ENCODE measurements around the gene DISC1. TPM values are rescaled to one million over a fixed set of nuclear protein-coding genes. Genes with fewer than 3 reads are reported as not detected.

The DISC1 gene
- total and polyA plus RNA-seq, 2 donors (not counting 3 experiments of a cell fraction or from before 2014, with no cell fraction given): 3.3 to 14.7 TPM

- CTCF ChIA-PET: interaction anchor here (0.6 to 6.5 kb wide), 18 partner anchors 12 to 205 kb away, joined by 3 to 107 read pairs (median 4); no protein-coding TSS in a partner anchor
- peaks cover 9% of the 10 kb centered on the region for H3K4me1 ChIP-seq (ENCODE audit: control insufficient read depth, extremely low read depth, insufficient read depth, low read length)
- H3K79me2 ChIP-seq (ENCODE audit: control insufficient read depth, insufficient read depth, low read length): no peaks in the 10 kb centered on the region
- TF ChIP-seq CTCF (IDR thresholded peaks at IDR 0.05; ENCODE audit: extremely low read depth in 1 of 2, insufficient read depth in 1 of 2, low read depth in 1 of 2, low read length in 2 of 2) (peak; percentile 74 to 86), POLR2A (IDR thresholded peaks at IDR 0.05; ENCODE audit: low read depth, low read length) (no peak)
- H3K9me3 ChIP-seq (replicated peaks; ENCODE audit: control insufficient read depth, insufficient read depth, low read length): no peaks in the 10 kb centered on the region
- H3K36me3 ChIP-seq (ENCODE audit: control insufficient read depth in 2 of 2, extremely low read depth in 1 of 2, insufficient read depth in 2 of 2, low read length in 2 of 2): no peaks in the 10 kb centered on the region
- H3K9ac ChIP-seq (replicated peaks; ENCODE audit: extremely low read depth, insufficient read depth, low read length): no peak overlapping the region
- no TSS peak for BruUV-seq (replicated peaks)
- FAIRE-seq: peak; percentile 87
- H3K9me1 ChIP-seq (replicated peaks; ENCODE audit: control insufficient read depth, extremely low read depth, insufficient read depth, low read length): no peaks in the 10 kb centered on the region
- POLR2A ChIA-PET: no interaction called here
- peak; percentile 50 for DNase-seq (ENCODE audit: low read depth, low spot score)
- H3K27me3 ChIP-seq (ENCODE audit: control insufficient read depth in 2 of 2, insufficient read depth in 2 of 2, low read length in 2 of 2): no peaks in the 10 kb centered on the region
- H3K4me2 ChIP-seq (ENCODE audit: insufficient read depth, low read length): no peak overlapping the region
- H3K4me3 ChIP-seq (replicated peaks in 1 of 3; ENCODE audit: insufficient read depth in 1 of 3, low read depth in 1 of 3, low read length in 3 of 3): no peak overlapping the region
- no peak overlapping the region for H2AFZ ChIP-seq (ENCODE audit: low read depth, low read length)
- H4K20me1 ChIP-seq (replicated peaks; ENCODE audit: control insufficient read depth, extremely low read depth, insufficient read depth, low read length): no peaks in the 10 kb centered on the region
- dilution Hi-C loops (cut with MboI; ENCODE audit: extremely low pct_ligation_motif_present, low sequenced_read_pairs) (no loop called here), intact Hi-C loops (cut with micrococcal nuclease) (loop anchor here (1.0 to 5.0 kb wide), 5 partner anchors 50 to 448 kb away; partner anchors contain the start of gene DISC1)
- H3K27ac ChIP-seq (ENCODE audit: insufficient read depth, low read depth, low read length): no peak overlapping the region
Observed at GRCh38 chr1:231806623-231807495, 180.3 kb downstream of the DISC1 start.

GRCh38 chr1:231807541-231807940 lies 181.0 kb downstream of the DISC1 start:
- H3K4me3 ChIP-seq (replicated peaks in 1 of 3; ENCODE audit: insufficient read depth in 1 of 3, low read depth in 1 of 3, low read length in 3 of 3): no peak overlapping the region
- no peaks in the 10 kb centered on the region for H3K79me2 ChIP-seq (ENCODE audit: control insufficient read depth, insufficient read depth, low read length)
- H3K27ac ChIP-seq (ENCODE audit: insufficient read depth, low read depth, low read length): no peak overlapping the region
- H3K36me3 ChIP-seq (ENCODE audit: control insufficient read depth in 2 of 2, extremely low read depth in 1 of 2, insufficient read depth in 2 of 2, low read length in 2 of 2): no peaks in the 10 kb centered on the region
- peaks cover 9% of the 10 kb centered on the region for H3K4me1 ChIP-seq (ENCODE audit: control insufficient read depth, extremely low read depth, insufficient read depth, low read length)
- H2AFZ ChIP-seq (ENCODE audit: low read depth, low read length): no peak overlapping the region
- H4K20me1 ChIP-seq (replicated peaks; ENCODE audit: control insufficient read depth, extremely low read depth, insufficient read depth, low read length): no peaks in the 10 kb centered on the region
- dilution Hi-C loops (cut with MboI; ENCODE audit: extremely low pct_ligation_motif_present, low sequenced_read_pairs): no loop called here
- DNase-seq (ENCODE audit: low read depth, low spot score) (no peak), FAIRE-seq (no peak)
- no peaks in the 10 kb centered on the region for H3K9me1 ChIP-seq (replicated peaks; ENCODE audit: control insufficient read depth, extremely low read depth, insufficient read depth, low read length)
- ChIA-PET POLR2A (no interaction called here), CTCF (interaction anchor here (1.0 to 6.5 kb wide), 7 partner anchors 12 to 93 kb away, joined by 3 to 107 read pairs (median 5); no protein-coding TSS in a partner anchor)
- no TSS peak for BruUV-seq (replicated peaks)
- TF ChIP-seq MAX (IDR thresholded peaks at IDR 0.05; ENCODE audit: insufficient read depth, insufficient read length): no peak
- TF ChIP-seq JUN (IDR thresholded peaks at IDR 0.05; ENCODE audit: borderline replicate concordance, insufficient read depth, insufficient read length, low read depth): no peak
- no peak for TF ChIP-seq POLR2AphosphoS5 (IDR thresholded peaks at IDR 0.05; ENCODE audit: insufficient read depth, low read depth, low read length)
- no peak for TF ChIP-seq FOS (IDR thresholded peaks at IDR 0.05; ENCODE audit: borderline replicate concordance, insufficient read depth, low read length)
- no peak for TF ChIP-seq MYC (IDR thresholded peaks at IDR 0.05; ENCODE audit: low read depth, low read length)
- no peak for TF ChIP-seq CTCF (IDR thresholded peaks at IDR 0.05; ENCODE audit: extremely low read depth in 1 of 2, insufficient read depth in 1 of 2, low read depth in 1 of 2, low read length in 2 of 2)
- TF ChIP-seq EZH2 (IDR thresholded peaks at IDR 0.05; ENCODE audit: borderline replicate concordance, low read depth, low read length, severe bottlenecking): no peak
- TF ChIP-seq GATA2 (IDR thresholded peaks at IDR 0.05; ENCODE audit: insufficient read depth, insufficient read length, low read depth, low read length): no peak
- TF ChIP-seq POLR2A (IDR thresholded peaks at IDR 0.05; ENCODE audit: low read depth, low read length): no peak
- no peaks in the 10 kb centered on the region for H3K9me3 ChIP-seq (replicated peaks; ENCODE audit: control insufficient read depth, insufficient read depth, low read length)
- intact Hi-C loops (cut with micrococcal nuclease): loop anchor here (2.0 to 5.0 kb wide), 2 partner anchors 205 to 449 kb away; no protein-coding TSS in a partner anchor
- no peak overlapping the region for H3K4me2 ChIP-seq (ENCODE audit: insufficient read depth, low read length)
- H3K27me3 ChIP-seq (ENCODE audit: control insufficient read depth in 2 of 2, insufficient read depth in 2 of 2, low read length in 2 of 2): no peaks in the 10 kb centered on the region
- H3K9ac ChIP-seq (replicated peaks; ENCODE audit: extremely low read depth, insufficient read depth, low read length): no peak overlapping the region
